Immature natural killer cell (primary cell): ENCODE results near the gene ZBTB43. TPM values are rescaled to one million over a fixed set of nuclear protein-coding genes. Genes with fewer than 3 reads are reported as not detected.
"Not testable (repeated sequence)": the region's sequence is repeated elsewhere in the genome, so short reads cannot be mapped to it uniquely, and the experiment has no call there.

ENCODE experiments used
- DNase-seq, 3 donors: peaks; one replicate each; pipeline ENCODE4 v3.0.0; 2022; ENCODE audit warnings: mixed read lengths in 1 of 3
- H3K27ac Mint-ChIP-seq, 6 donors: one replicate each; pipeline ENCODE4 v1.8.0; 2020; ENCODE audit warnings: mixed read lengths in 6 of 6, mild to moderate bottlenecking in 5 of 6, inconsistent platforms in 4 of 6, moderate library complexity in 3 of 6
- H3K27me3 Mint-ChIP-seq, 3 donors: one replicate each; pipeline ENCODE4 v1.8.0; 2020 to 2021; ENCODE audit warnings: low read depth in 3 of 3, mild to moderate bottlenecking in 3 of 3, mixed read lengths in 3 of 3, moderate library complexity in 3 of 3, inconsistent platforms in 1 of 3
- H3K36me3 Mint-ChIP-seq, 3 donors: one replicate each; pipeline ENCODE4 v1.8.0; 2020; ENCODE audit warnings: mixed read lengths in 3 of 3, inconsistent platforms in 2 of 3, mild to moderate bottlenecking in 2 of 3
- H3K4me1 Mint-ChIP-seq, 2 donors: one replicate each; pipeline ENCODE4 v1.8.0; 2020; ENCODE audit warnings: inconsistent platforms in 2 of 2, mild to moderate bottlenecking in 2 of 2, mixed read lengths in 2 of 2, moderate library complexity in 1 of 2
- H3K4me3 Mint-ChIP-seq, 5 donors: one replicate each; pipeline ENCODE4 v1.8.0; 2020; ENCODE audit warnings: mild to moderate bottlenecking in 5 of 5, mixed read lengths in 5 of 5, inconsistent platforms in 3 of 5, moderate library complexity in 3 of 5
- H3K9me3 Mint-ChIP-seq, 6 donors: one replicate each; pipeline ENCODE4 v1.8.0; 2020; ENCODE audit warnings: mild to moderate bottlenecking in 6 of 6, mixed read lengths in 6 of 6, inconsistent platforms in 4 of 6, moderate library complexity in 3 of 6
- polyA plus RNA-seq, 3 donors: library from polyadenylated mRNA; unstranded; fragments of 300-500 nt; fragmentation: Illumina TruSeq; gene quantifications; one replicate each; pipeline ENCODE4 v1.2.3, GENCODE V29; 2021

The ZBTB43 gene
- polyA plus RNA-seq, 3 donors from 2014 or later = 7.0 to 14.6 (median 10.3) TPM

- Mint-ChIP-seq H3K9me3 (peaks cover 6 to 17% (median 9%) of the 10 kb centered on the region in 6 donors), H3K36me3 (peaks cover 19 to 33% (median 26%) of the 10 kb centered on the region in 3 donors), H3K27ac (peak overlapping the region in 1 of 6 donors; percentile 51), H3K4me3 (no peak overlapping the region), H3K27me3 (no peaks in the 10 kb centered on the region), H3K4me1 (peaks cover 37 to 77% of the 10 kb centered on the region in 2 donors)
- DNase-seq = no peak
These were observed 18.0 kb downstream of the ZBTB43 start for GRCh38 chr9:126822873-126823272.

GRCh38 chr9:126824052-126824451 is 19.2 kb downstream of the ZBTB43 start:
- not testable (repeated sequence) for DNase-seq, H3K4me3 Mint-ChIP-seq, H3K9me3 Mint-ChIP-seq, H3K27me3 Mint-ChIP-seq
- Mint-ChIP-seq H3K4me1 (peaks cover 34 to 73% of the 10 kb centered on the region in 2 donors), H3K27ac (peak overlapping the region in 1 of 6 donors; percentile 17), H3K36me3 (peaks cover 11 to 26% (median 16%) of the 10 kb centered on the region in 3 donors)

GRCh38 chr9:126827227-126827626 is 22.4 kb downstream of the ZBTB43 start:
- Mint-ChIP-seq H3K9me3 (no peaks in the 10 kb centered on the region), H3K27me3 (no peaks in the 10 kb centered on the region), H3K27ac (no peak overlapping the region), H3K4me1 (peaks cover 23 to 57% of the 10 kb centered on the region in 2 donors), H3K36me3 (peaks cover under 1 to 23% (median 4%) of the 10 kb centered on the region in 3 donors), H3K4me3 (no peak overlapping the region)
- no peak for DNase-seq

GRCh38 chr9:126829035-126829434 is 24.2 kb downstream of the ZBTB43 start:
- no peak for DNase-seq
- Mint-ChIP-seq H3K27ac (peak overlapping the region in 2 of 6 donors; percentile 3 to 20), H3K9me3 (no peaks in the 10 kb centered on the region), H3K4me3 (no peak overlapping the region), H3K27me3 (no peaks in the 10 kb centered on the region), H3K4me1 (peaks cover 21 to 56% of the 10 kb centered on the region in 2 donors), H3K36me3 (peaks cover 11 to 31% (median 12%) of the 10 kb centered on the region in 3 donors)

- Mint-ChIP-seq H3K27me3 (no peaks in the 10 kb centered on the region), H3K36me3 (peaks cover 11 to 35% (median 12%) of the 10 kb centered on the region in 3 donors), H3K9me3 (no peaks in the 10 kb centered on the region), H3K4me1 (peaks cover 22 to 59% of the 10 kb centered on the region in 2 donors), H3K4me3 (peak overlapping the region in 1 of 5 donors; percentile 12), H3K27ac (peak overlapping the region in 1 of 6 donors; percentile 49)
- no peak for DNase-seq
These were observed 26.0 kb downstream of the ZBTB43 start for GRCh38 chr9:126830827-126831226.

GRCh38 chr9:126832440-126832839 is 27.6 kb downstream of the ZBTB43 start:
- no peaks in the 10 kb centered on the region for H3K9me3 Mint-ChIP-seq
- H3K27ac Mint-ChIP-seq = no peak overlapping the region
- peaks cover 28 to 57% of the 10 kb centered on the region in 2 donors for H3K4me1 Mint-ChIP-seq
- no peak overlapping the region for H3K4me3 Mint-ChIP-seq
- no peaks in the 10 kb centered on the region for H3K27me3 Mint-ChIP-seq
- no peak for DNase-seq
- H3K36me3 Mint-ChIP-seq = peaks cover 11 to 40% (median 12%) of the 10 kb centered on the region in 3 donors

GRCh38 chr9:126833020-126833419 is 28.2 kb downstream of the ZBTB43 start:
- Mint-ChIP-seq H3K4me3 (no peak overlapping the region), H3K9me3 (no peaks in the 10 kb centered on the region), H3K27me3 (no peaks in the 10 kb centered on the region), H3K27ac (peak overlapping the region in 2 of 6 donors; percentile 43 to 57), H3K4me1 (peaks cover 32 to 63% of the 10 kb centered on the region in 2 donors), H3K36me3 (peaks cover 11 to 43% (median 12%) of the 10 kb centered on the region in 3 donors)
- no peak for DNase-seq

- peaks cover 30 to 63% of the 10 kb centered on the region in 2 donors for H3K4me1 Mint-ChIP-seq
- H3K36me3 Mint-ChIP-seq = peaks cover 11 to 40% (median 12%) of the 10 kb centered on the region in 3 donors
- H3K27ac Mint-ChIP-seq = no peak overlapping the region
These were observed 29.0 kb downstream of the ZBTB43 start for GRCh38 chr9:126833710-126834345.

GRCh38 chr9:126834672-126835071 is 29.8 kb downstream of the ZBTB43 start:
- Mint-ChIP-seq H3K27ac (peak overlapping the region in 5 of 6 donors; percentile 6 to 62 (median 31)), H3K36me3 (peaks cover 11 to 44% (median 12%) of the 10 kb centered on the region in 3 donors)

More at GRCh38 chr9:126833710-126834345, 29.0 kb downstream of the ZBTB43 start:
- H3K4me3 Mint-ChIP-seq = no peak overlapping the region
- H3K9me3 Mint-ChIP-seq = no peaks in the 10 kb centered on the region
- no peaks in the 10 kb centered on the region for H3K27me3 Mint-ChIP-seq
- no peak for DNase-seq

GRCh38 chr9:126836216-126836615 is 31.4 kb downstream of the ZBTB43 start:
- peaks cover 11 to 41% (median 12%) of the 10 kb centered on the region in 3 donors for H3K36me3 Mint-ChIP-seq
- no peaks in the 10 kb centered on the region for H3K27me3 Mint-ChIP-seq
- peaks cover 30 to 53% of the 10 kb centered on the region in 2 donors for H3K4me1 Mint-ChIP-seq
- H3K9me3 Mint-ChIP-seq = no peaks in the 10 kb centered on the region
- no peak overlapping the region for H3K4me3 Mint-ChIP-seq
- H3K27ac Mint-ChIP-seq = peak overlapping the region in 2 of 6 donors; percentile 54 to 65
- no peak for DNase-seq

More at GRCh38 chr9:126834672-126835071, 29.8 kb downstream of the ZBTB43 start:
- DNase-seq = no peak
- Mint-ChIP-seq H3K27me3 (no peaks in the 10 kb centered on the region), H3K4me3 (peak overlapping the region in 1 of 5 donors; percentile 2), H3K4me1 (peaks cover 32 to 66% of the 10 kb centered on the region in 2 donors), H3K9me3 (no peaks in the 10 kb centered on the region)

GRCh38 chr9:126838055-126838811 is 33.4 kb downstream of the ZBTB43 start:
- peaks cover 1 to 30% (median 6%) of the 10 kb centered on the region in 3 donors for H3K36me3 Mint-ChIP-seq
- no peaks in the 10 kb centered on the region for H3K27me3 Mint-ChIP-seq
- no peaks in the 10 kb centered on the region for H3K9me3 Mint-ChIP-seq
- H3K4me3 Mint-ChIP-seq = no peak overlapping the region
- H3K27ac Mint-ChIP-seq = peak overlapping the region in 2 of 6 donors; percentile 12 to 64
- peaks cover 30 to 47% of the 10 kb centered on the region in 2 donors for H3K4me1 Mint-ChIP-seq
- DNase-seq = no peak

- no peak overlapping the region for H3K4me3 Mint-ChIP-seq
- H3K27ac Mint-ChIP-seq = peak overlapping the region in 1 of 6 donors; percentile 12
- H3K27me3 Mint-ChIP-seq = no peaks in the 10 kb centered on the region
- DNase-seq = no peak
- peaks cover 27 to 40% of the 10 kb centered on the region in 2 donors for H3K4me1 Mint-ChIP-seq
- no peaks in the 10 kb centered on the region for H3K9me3 Mint-ChIP-seq
- H3K36me3 Mint-ChIP-seq = peaks cover 0 to 24% (median 0%) of the 10 kb centered on the region in 3 donors
These were observed 34.1 kb downstream of the ZBTB43 start for GRCh38 chr9:126838895-126839294.

GRCh38 chr9:126839301-126839700 is 34.5 kb downstream of the ZBTB43 start:
- H3K9me3 Mint-ChIP-seq = no peaks in the 10 kb centered on the region
- H3K27ac Mint-ChIP-seq = no peak overlapping the region
- peaks cover 0 to 19% (median 0%) of the 10 kb centered on the region in 3 donors for H3K36me3 Mint-ChIP-seq

More at GRCh38 chr9:126839301-126839700, 34.5 kb downstream of the ZBTB43 start:
- peaks cover 25 to 36% of the 10 kb centered on the region in 2 donors for H3K4me1 Mint-ChIP-seq
- H3K27me3 Mint-ChIP-seq = no peaks in the 10 kb centered on the region
- DNase-seq = no peak
- H3K4me3 Mint-ChIP-seq = no peak overlapping the region
